Ureter (tissue), 1 donor: ENCODE data around the gene APMAP. TPM values are rescaled to one million over a fixed set of nuclear protein-coding genes. Genes with fewer than 3 reads are reported as not detected.
A peak's percentile ranks its signal among the peaks of the same experiment; 100 is the strongest.
"Not testable (repeated sequence)": the region's sequence is repeated elsewhere in the genome, so short reads cannot be mapped to it uniquely, and the experiment has no call there.

Experiments
- DNase-seq: peaks from one replicate; pipeline ENCODE4 v3.0.0-alpha.2; 2020; ENCODE audit warnings: low spot score
- total RNA-seq: library from RNA; stranded (reverse); gene quantifications from one replicate; pipeline ENCODE4 v1.2.4, GENCODE V29; 2023
- donor health status: DM: yes; HTN: yes; CAD: no.

The APMAP gene
- total RNA-seq, 1 donor from 2014 or later: 74.0 TPM

DNA sequence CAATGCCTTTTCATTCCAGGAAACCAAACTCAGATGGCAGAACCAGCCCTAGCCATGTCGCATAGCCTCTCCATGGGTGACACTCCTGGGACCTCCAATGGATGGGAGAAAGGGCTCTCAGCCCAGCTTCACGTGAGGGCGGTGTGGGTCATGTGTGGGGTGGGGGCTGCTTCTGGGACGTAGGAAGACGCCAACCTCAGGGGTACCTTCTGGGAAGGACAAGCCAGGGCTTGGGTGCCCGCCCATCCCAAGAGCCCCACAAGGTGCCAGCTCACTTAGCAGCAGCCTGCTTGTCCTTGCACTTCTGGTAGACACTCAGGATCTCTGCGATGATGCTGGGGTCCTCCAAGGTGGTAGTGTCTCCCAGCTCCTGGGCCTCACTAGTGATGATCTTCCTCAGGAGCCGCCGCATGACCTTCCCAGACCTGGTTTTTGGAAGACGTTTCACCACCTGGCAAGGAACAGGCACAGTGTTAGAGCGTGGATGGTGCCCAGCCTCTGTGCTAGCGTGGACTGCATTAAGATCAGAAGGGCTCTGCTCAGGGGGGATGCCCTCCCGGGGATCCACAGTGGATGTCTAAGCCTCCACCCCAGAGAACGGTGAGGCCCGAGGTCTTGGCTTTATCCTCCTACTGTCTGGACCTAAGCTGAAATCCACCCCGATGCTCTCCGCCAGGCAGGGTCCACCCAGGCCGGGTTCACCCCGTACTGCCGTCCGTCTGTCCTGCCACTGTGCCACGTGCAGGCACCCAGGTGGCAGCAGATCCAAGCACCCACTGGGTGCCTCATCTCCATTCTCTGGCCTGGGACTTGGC is 15.1 kb upstream of the APMAP start:
- DNase-seq: peak; percentile 41

GRCh38 chr20:25006431-25007167 is 14.0 kb upstream of the APMAP start:
- DNase-seq: peak; percentile 37

DNA sequence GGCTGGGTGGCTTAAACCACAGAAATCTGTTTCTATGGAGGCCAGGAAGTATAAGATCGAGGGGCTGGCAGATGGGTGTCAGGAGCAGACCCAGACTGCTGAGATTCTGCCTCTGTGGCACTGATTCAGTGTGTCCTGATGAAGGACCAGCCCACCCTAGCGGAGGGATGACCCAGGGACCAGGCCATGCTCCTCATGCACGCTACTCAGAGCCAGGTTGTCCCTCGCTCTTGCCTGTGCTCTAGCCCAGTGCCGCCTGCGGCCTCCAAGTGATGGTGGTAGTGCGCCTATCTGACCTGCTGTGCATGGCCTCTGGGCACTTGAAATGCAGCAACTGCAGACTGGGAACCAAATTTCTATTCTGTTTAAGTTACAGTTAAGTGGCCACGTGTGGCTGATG is 13.1 kb upstream of the APMAP start:
- DNase-seq: peak; percentile 18

DNA sequence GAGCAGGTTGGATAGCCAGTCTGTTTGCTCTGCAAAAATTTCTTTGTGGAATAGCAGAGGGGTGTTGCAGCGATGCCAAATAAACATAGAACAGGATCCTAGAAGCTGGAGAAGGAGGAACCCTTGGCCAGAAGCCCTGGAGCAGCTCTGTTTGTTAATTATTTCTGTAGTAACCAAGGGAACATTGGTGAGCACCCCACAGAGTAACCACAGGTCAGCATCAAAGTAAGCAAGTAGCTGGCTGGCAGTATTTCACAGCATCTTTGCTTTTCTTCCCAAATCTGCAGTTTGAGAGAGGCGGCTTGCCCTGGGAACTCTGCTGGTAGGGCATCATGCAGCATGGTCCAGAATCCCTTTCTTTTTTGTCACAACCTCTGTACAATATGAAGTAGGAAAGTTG is 12.7 kb upstream of the APMAP start:
- peak; percentile 57 for DNase-seq

DNA sequence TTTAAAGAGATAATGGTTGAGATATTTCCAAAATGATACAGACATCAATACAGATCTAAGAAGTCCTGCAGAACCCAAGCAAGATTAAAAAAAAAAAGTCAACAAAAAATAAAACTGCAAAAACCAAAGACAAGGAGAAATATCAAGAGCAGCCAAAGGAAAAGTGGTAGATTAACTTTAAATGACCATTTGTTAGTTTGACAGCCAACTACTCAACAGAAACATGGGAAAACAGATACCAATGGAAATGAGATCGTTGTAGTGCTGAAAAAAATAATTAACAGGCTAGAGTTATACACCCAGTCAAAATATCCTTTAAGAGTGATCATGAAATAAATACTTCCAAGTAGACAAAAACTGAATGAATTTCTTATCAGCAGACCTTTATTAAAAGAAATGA is 10.5 kb upstream of the APMAP start:
- no peak for DNase-seq

DNA sequence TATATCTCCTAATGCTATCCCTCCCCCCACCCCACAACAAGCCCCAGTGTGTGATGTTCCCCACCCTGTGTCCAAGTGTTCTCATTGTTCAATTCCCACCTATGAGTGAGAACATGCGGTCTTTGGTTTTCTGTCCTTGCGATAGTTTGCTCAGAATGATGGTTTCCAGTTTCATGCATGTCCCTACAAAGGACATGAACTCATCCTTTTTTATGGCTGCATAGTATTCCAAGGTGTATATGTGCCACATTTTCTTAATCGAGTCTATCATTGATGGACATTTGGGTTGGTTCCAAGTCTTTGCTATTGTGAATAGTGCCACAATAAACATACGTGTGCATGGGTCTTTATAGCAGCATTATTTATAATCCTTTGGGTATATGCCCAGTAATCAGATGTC is 8.8 kb upstream of the APMAP start:
- DNase-seq: not testable (repeated sequence)

DNA sequence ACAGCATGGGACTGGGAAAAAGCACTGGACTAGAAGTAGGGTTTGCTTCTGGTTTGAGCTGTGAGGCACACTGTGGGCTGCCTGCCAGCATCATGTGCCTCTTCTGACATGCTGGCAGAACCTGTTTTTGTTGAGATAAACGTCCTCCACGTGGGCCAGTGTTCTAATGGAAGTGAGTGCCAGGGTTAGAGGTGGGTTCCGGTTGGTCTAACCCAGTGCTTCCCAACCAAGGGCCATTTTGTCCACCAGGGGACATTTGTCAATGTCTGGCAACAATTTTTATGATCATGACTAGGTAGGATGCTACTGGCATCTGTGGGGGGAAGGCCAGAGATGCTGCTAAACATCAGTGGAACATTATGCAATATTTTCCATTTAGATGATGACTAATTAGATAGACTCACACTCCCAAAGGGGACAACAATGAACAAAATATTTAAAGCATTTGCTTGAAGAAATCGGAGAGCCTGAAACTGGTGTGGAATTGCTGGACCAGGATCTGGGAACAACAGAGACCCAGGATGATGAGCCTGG is 7.8 kb upstream of the APMAP start:
- peak; percentile 85 for DNase-seq

DNA sequence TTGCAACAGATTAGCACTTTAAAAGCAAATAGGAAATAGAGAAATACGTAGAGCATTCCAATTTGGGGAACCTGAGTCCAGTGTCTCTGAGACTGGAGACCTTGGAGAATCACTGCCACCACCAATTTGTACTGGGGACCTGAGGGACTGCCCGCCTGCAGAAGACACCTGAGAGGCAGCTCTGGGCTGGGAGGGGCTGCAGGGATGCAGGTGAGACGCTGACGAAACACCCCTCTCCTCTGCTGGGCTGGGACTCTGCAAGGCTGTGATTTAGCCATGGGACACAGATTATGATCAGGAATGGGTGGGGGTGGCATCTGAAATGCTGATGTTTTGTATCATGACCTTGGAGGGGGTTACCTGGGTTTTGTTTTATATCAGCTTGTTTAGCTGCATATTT is 7.0 kb upstream of the APMAP start:
- peak; percentile 36 for DNase-seq

DNA sequence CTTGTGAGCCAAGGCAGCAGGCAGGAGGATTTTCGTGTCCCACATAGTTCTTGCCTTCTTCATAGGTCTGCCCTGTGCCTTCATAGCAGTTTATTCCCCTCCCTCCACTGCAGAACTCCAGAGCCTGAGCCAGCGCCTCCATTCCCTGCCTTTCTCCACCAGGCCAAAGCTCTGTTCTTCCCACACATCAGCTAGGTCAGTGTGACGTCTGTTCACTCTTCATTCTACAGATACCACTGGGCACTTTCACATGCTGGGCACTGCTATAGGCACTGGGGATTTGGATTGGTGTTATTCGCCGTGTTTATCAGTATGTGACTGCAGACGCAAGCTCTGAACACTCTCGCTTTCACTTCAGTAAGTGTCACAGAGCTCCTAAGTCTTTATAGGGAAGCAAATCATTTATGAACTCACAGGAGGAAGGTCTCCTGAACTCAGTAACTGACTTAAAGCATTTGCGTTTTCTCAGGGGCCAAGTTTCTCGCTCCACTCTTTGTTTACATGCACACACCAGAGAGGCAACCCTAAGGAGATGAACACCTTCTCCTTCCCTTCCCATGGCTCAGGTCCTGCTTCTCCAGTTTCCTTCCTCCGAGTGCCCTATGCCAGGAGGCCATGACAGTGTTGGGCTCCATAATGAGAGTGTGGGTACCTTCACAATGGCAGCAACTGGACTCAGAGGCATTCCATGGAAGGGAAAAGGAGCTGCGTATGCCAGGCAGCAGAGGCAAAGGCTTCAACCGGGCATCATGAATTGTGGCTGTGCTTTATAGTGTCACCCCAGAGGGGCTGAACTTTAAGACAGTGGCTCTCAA is 6.3 kb upstream of the APMAP start:
- DNase-seq: peak; percentile 31

DNA sequence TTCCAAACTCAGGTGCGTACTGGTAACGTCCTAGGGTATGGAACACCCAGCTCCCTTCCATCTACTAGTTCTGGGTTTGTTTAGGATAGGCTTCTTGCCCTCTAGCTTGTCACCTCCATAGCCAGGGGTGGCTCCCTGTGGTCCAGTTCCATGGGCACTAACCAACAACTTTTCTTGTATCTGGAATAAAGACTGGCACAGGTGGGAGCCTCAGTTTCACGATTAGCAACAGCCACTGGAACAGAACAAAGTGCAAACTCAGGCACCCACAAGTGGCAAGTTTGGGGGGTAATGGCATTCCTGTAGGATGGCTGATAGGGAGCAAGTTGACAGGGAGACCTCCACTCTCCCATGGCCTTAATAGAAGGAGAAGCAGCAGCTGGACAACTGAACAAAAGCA is 5.6 kb upstream of the APMAP start:
- DNase-seq: no peak

DNA sequence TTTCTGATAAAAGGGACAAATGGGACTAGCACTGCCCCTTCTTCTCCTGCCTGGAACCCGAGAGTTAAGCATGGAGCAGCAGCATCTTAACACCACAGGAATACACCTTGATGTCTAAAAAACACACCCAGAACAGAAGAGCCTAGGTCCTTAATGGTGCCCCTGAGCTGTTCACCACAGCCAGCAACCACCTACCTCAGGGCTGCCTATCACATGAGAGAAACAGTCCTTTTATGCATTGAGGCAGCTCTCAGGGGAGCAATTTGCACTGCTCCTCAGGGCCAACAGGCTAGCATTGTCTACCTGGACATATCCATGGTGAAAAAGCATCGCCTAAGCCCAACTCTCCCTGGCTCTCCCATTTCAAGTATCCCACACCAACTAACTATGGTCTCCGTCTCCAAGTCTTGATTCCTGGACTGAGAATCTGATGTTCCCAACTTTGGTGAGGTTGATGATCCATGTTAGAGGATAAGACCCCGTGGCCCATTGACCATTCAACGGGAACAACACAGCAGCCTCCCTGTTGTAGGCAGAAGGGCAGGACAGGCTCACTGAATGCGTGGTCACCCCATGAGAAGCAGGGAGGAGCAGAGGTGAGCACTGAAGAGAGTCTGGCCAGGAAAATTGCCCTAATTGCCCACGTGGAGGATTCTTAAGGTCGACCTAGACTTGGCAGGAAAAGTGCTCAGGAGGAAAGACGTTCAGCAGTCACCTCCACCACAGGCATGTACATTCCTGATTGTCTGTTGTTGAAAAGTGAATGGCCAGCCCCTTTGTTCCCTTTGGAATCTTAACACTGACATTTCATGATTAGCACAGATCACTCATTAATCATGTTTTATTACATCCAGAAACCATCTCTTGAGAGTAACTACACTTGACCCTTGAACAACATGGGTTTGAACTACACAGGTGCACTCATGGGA is 4.2 kb upstream of the APMAP start:
- DNase-seq: peak; percentile 18

DNA sequence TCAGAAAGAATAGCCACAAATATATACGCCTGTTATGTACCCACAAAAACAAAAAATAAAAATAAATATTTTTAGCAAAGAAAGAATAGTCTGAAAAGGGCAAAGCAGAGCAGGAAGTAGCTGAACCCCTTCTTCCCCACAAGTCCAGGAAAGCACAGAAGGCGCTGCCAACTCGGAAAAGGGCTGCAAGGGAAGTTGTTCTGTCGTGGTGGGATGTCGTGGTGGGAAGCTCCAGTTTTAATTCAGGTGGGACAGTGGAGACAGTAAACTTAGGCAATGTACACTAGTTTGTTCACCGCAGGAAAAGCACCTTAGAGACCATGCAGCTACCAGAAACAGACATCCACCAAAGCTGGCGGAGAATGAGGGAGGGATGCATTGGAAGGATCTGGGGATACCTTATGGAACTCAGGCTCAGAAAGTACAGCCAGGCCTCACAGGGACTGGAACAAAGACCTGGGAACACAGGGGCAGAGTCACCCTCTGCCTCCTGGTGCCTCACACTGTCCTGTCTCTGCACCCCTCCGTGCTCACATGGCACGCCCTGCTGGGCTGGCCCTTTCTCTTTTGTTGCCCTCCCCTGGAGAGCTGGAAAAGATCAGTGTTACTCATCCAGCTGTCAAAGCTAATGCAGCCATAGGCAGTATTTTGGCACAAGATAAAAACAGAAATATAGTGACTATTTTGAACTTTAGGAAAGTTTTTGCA is 3.3 kb upstream of the APMAP start:
- DNase-seq: peak; percentile 32

DNA sequence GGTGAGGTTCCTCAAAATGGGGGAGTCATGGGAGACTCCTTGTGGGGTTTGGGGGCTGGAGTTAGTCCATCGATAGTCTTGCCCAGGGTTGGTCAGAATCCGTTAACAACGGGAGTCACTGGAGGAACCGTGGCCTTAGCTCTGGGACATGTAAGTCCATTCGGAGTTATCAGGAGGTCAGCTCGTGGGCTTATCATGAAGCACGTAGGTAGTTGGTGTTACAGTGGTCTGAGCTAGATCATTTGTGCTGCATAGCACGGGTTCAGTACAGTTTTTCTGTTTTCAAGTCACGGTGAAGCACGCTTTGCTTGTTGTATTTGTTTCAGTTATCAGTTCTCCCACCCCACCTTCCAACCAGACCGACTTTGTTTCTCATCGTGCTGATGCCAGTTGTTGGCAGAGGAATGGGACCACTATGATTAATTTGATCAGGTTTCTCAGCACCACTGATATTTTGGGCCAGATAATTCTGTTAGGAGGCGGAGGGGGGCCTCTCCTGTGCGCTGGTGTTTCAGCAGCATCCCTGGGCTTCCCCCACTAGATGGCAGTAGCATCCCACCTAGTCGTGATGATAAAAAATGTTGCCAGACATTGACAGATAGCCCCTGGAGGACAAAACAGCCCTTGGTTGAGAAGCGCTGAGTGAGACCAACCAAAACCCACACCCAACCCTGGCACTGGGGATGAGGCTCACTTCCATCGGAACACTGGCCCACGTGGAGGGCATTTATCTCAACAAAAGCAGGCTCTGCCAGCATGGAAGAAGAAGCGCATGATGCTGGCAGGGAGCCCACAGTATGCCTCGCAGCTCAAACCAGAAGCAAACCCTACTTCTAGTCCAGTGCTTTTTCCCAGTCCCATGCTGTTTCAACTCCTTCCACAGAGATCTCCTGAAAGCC is 2.2 kb upstream of the APMAP start:
- DNase-seq: peak; percentile 87

DNA sequence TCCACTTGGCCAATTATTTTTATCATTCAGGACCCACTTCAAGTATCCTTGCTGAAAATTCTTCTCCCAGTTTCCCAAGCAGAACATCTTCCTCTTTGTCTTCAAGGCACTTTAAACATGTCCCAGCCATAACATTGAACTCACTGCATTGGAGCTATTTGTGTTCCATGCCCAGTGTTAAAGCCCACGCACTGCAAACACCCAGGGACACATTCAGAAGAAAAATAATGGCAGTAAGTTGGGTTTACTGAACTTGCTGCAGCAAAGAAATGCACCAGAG is 1.6 kb upstream of the APMAP start:
- DNase-seq: no peak

DNA sequence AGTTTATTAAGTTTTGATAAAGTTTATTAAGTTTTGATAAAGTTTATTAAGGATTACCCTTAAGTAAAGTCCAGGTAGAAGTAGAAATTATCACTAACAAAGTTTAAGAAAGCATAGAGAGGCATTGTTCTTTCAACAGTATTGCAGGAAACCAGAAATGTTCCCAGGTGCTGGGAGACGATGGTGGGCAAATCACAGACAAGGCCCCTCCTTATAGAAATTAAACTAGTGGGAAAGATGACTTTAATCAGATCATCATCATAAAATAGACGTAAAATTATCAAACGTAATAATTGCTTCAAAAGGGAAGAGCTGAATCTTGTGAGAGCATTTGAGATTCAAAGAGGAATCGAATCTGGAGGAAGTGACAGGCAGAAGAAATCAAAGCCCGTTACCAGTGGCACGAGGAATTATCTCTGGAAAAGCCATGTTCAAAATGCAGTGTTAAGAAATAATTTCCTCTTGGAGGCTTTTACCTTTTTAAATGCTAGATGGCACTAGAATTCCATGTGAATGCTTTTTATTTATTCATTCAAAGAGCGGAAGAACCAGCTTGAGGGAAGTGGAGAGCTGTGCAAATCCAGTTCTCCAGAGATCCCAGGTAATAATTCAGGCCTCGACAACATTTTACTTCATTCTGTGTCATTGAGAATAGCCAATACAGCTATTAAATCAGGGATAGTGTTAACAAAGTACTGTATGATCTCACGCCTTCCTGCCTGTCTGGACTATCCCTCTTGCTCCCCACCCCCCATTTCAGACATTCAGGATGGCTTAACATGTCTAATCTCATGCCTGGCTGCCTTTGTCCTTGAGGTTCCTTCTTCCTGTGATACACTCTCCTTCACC is 1.0 kb upstream of the APMAP start:
- peak; percentile 37 for DNase-seq

DNA sequence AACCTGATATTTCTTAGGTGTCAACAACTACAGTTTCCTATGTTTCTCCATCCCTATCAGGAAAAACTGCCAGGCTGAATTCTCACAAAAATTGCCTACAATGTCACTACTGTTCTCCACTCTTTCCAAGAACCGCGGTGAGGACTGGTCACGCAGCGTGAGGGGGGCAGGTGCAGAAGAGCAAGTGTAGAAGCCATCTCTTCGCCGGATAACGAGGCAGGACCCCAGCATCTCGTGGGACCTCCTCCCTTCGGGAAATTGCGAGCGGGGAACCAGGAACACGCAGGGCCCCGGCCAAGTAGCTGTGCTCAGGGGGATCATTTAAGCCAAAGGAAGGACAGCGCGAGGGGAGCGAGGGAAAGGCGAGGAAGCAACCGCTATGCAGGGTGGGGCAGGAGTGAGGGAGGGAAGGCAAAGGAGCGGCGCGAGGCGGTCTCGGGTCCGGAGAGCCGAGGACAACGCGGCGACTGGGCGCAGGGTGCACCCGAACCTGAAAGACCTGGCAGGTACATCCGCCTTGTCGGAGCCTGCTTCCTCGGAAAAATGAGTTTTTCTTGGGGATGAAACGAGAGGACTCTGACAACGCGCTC is 559 bp downstream of the APMAP start:
- peak; percentile 46 for DNase-seq

DNA sequence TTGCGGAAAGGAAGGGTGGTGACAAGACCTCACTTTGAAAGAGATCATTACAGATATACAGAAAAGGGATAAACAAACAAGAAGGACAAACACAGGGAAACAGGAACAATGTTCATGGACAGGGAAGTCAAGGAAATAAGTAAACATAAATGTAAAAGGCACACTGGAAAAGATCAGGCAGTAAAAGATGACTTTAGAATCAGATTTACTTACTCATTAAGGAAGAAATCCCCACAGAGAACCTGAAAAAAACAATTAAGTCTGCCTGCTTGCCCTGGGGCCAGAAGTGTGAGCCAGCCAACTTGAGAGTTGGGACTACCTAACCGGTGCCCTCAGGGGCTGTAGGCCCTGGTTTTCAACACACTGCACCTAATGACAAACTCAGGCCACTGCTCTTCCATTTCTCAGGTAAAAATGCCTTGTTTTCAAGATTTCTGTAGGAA is 1.7 kb downstream of the APMAP start:
- DNase-seq: peak; percentile 29

DNA sequence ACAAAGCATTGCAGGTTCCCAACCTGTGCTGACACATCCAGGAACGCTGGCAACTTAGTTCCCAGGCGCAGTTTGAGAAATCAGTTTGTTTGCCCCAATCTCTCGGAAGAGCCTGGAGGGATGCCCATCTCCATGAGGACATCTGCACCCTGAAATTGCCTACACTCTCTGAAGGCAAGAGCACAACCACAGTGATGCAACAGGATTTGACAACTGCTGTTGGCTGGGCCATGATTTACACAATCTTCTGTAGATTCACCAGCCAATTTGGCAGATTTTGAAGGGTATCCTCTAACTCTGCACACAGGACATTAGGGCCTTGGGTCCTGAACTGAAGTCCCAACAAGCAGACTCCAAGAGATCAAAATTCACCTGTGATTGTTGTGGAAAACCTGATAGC is 3.4 kb downstream of the APMAP start:
- peak; percentile 18 for DNase-seq
